ENCODE data around the gene BICC1. TPM values are rescaled to one million over a fixed set of nuclear protein-coding genes. Genes with fewer than 3 reads are reported as not detected.

BICC1 gene
- polyA plus RNA-seq, 1 donor from 2014 or later, result not detected

- H3K36me3 Mint-ChIP-seq, result peaks cover 2% of the 10 kb centered on the region
- no peak overlapping the region for H3K4me3 Mint-ChIP-seq
- H3K9me3 Mint-ChIP-seq, result no peaks in the 10 kb centered on the region
- H3K27me3 Mint-ChIP-seq, result no peaks in the 10 kb centered on the region
- no peak overlapping the region for H3K27ac Mint-ChIP-seq
- no peaks in the 10 kb centered on the region for H3K4me1 Mint-ChIP-seq
These were observed 242.0 kb downstream of the BICC1 start for GRCh38 chr10:58754469-58755339.

- Mint-ChIP-seq H3K27me3 (no peaks in the 10 kb centered on the region), H3K4me1 (no peaks in the 10 kb centered on the region), H3K4me3 (no peak overlapping the region), H3K27ac (no peak overlapping the region), H3K36me3 (peaks cover 2% of the 10 kb centered on the region), H3K9me3 (no peaks in the 10 kb centered on the region)
These were observed 242.6 kb downstream of the BICC1 start for GRCh38 chr10:58755340-58755610.

GRCh38 chr10:58755677-58756076, 243.0 kb downstream of the BICC1 start:
- Mint-ChIP-seq H3K9me3 (no peaks in the 10 kb centered on the region), H3K27ac (peak overlapping the region in 1 of 3 donors; percentile 61), H3K4me1 (no peaks in the 10 kb centered on the region), H3K36me3 (peaks cover 2% of the 10 kb centered on the region), H3K4me3 (no peak overlapping the region), H3K27me3 (no peaks in the 10 kb centered on the region)

- H3K36me3 Mint-ChIP-seq, result peaks cover 2% of the 10 kb centered on the region
- H3K27me3 Mint-ChIP-seq, result no peaks in the 10 kb centered on the region
- no peak overlapping the region for H3K4me3 Mint-ChIP-seq
- H3K27ac Mint-ChIP-seq, result peak overlapping the region in 1 of 3 donors; percentile 61
- no peaks in the 10 kb centered on the region for H3K4me1 Mint-ChIP-seq
- H3K9me3 Mint-ChIP-seq, result no peaks in the 10 kb centered on the region
These were observed 243.6 kb downstream of the BICC1 start for GRCh38 chr10:58756130-58756719.

- Mint-ChIP-seq H3K4me1 (no peaks in the 10 kb centered on the region), H3K4me3 (no peak overlapping the region), H3K9me3 (no peaks in the 10 kb centered on the region), H3K27ac (no peak overlapping the region), H3K36me3 (peaks cover 2% of the 10 kb centered on the region), H3K27me3 (no peaks in the 10 kb centered on the region)
These were observed 244.8 kb downstream of the BICC1 start for GRCh38 chr10:58757352-58758065.

- no peaks in the 10 kb centered on the region for H3K4me1 Mint-ChIP-seq
- H3K4me3 Mint-ChIP-seq, result no peak overlapping the region
- H3K27ac Mint-ChIP-seq, result no peak overlapping the region
- H3K9me3 Mint-ChIP-seq, result no peaks in the 10 kb centered on the region
- peaks cover 2% of the 10 kb centered on the region for H3K36me3 Mint-ChIP-seq
- no peaks in the 10 kb centered on the region for H3K27me3 Mint-ChIP-seq
These were observed 245.6 kb downstream of the BICC1 start for GRCh38 chr10:58758321-58758720.

GRCh38 chr10:58764087-58764747, 251.5 kb downstream of the BICC1 start:
- H3K4me1 Mint-ChIP-seq, result no peaks in the 10 kb centered on the region

GRCh38 chr10:58765910-58766309, 253.2 kb downstream of the BICC1 start:
- H3K9me3 Mint-ChIP-seq, result peaks cover 6 to 11% (median 7%) of the 10 kb centered on the region in 3 donors
- H3K27ac Mint-ChIP-seq, result no peak overlapping the region
- H3K4me3 Mint-ChIP-seq, result no peak overlapping the region
- H3K27me3 Mint-ChIP-seq, result peaks cover 2% of the 10 kb centered on the region
- no peaks in the 10 kb centered on the region for H3K36me3 Mint-ChIP-seq
- no peaks in the 10 kb centered on the region for H3K4me1 Mint-ChIP-seq

More at GRCh38 chr10:58764087-58764747, 251.5 kb downstream of the BICC1 start:
- Mint-ChIP-seq H3K27me3 (peaks cover 2% of the 10 kb centered on the region), H3K4me3 (no peak overlapping the region), H3K36me3 (no peaks in the 10 kb centered on the region), H3K27ac (no peak overlapping the region), H3K9me3 (peaks cover 6 to 11% (median 7%) of the 10 kb centered on the region in 3 donors)

- peaks cover 2% of the 10 kb centered on the region for H3K27me3 Mint-ChIP-seq
- peaks cover 6 to 11% (median 7%) of the 10 kb centered on the region in 3 donors for H3K9me3 Mint-ChIP-seq
- no peaks in the 10 kb centered on the region for H3K36me3 Mint-ChIP-seq
- H3K27ac Mint-ChIP-seq, result no peak overlapping the region
- H3K4me3 Mint-ChIP-seq, result no peak overlapping the region
- no peaks in the 10 kb centered on the region for H3K4me1 Mint-ChIP-seq
These were observed 255.0 kb downstream of the BICC1 start for GRCh38 chr10:58767652-58768051.

- no peaks in the 10 kb centered on the region for H3K36me3 Mint-ChIP-seq
- H3K4me1 Mint-ChIP-seq, result no peaks in the 10 kb centered on the region
- H3K27me3 Mint-ChIP-seq, result peaks cover 2% of the 10 kb centered on the region
- H3K27ac Mint-ChIP-seq, result no peak overlapping the region
- peaks cover 4 to 11% (median 7%) of the 10 kb centered on the region in 3 donors for H3K9me3 Mint-ChIP-seq
- H3K4me3 Mint-ChIP-seq, result no peak overlapping the region
These were observed 259.2 kb downstream of the BICC1 start for GRCh38 chr10:58771863-58772262.

- H3K27me3 Mint-ChIP-seq, result peaks cover 2% of the 10 kb centered on the region
- H3K4me1 Mint-ChIP-seq, result no peaks in the 10 kb centered on the region
- no peak overlapping the region for H3K27ac Mint-ChIP-seq
- H3K36me3 Mint-ChIP-seq, result no peaks in the 10 kb centered on the region
- no peak overlapping the region for H3K4me3 Mint-ChIP-seq
- peaks cover 1 to 4% (median 3%) of the 10 kb centered on the region in 3 donors for H3K9me3 Mint-ChIP-seq
These were observed 260.1 kb downstream of the BICC1 start for GRCh38 chr10:58772758-58773157.

GRCh38 chr10:58773341-58773740, 260.7 kb downstream of the BICC1 start:
- no peaks in the 10 kb centered on the region for H3K36me3 Mint-ChIP-seq

GRCh38 chr10:58773944-58774343, 261.3 kb downstream of the BICC1 start:
- no peaks in the 10 kb centered on the region for H3K4me1 Mint-ChIP-seq
- peaks cover 0 to 1% (median 0%) of the 10 kb centered on the region in 3 donors for H3K9me3 Mint-ChIP-seq
- no peak overlapping the region for H3K27ac Mint-ChIP-seq
- no peaks in the 10 kb centered on the region for H3K27me3 Mint-ChIP-seq
- no peak overlapping the region for H3K4me3 Mint-ChIP-seq
- H3K36me3 Mint-ChIP-seq, result no peaks in the 10 kb centered on the region

More at GRCh38 chr10:58773341-58773740, 260.7 kb downstream of the BICC1 start:
- Mint-ChIP-seq H3K27ac (no peak overlapping the region), H3K27me3 (no peaks in the 10 kb centered on the region), H3K9me3 (peaks cover 0 to 1% (median 0%) of the 10 kb centered on the region in 3 donors), H3K4me1 (no peaks in the 10 kb centered on the region), H3K4me3 (no peak overlapping the region)

- no peaks in the 10 kb centered on the region for H3K27me3 Mint-ChIP-seq
- H3K4me1 Mint-ChIP-seq, result no peaks in the 10 kb centered on the region
- H3K36me3 Mint-ChIP-seq, result no peaks in the 10 kb centered on the region
- H3K9me3 Mint-ChIP-seq, result peaks cover 0 to 1% (median 0%) of the 10 kb centered on the region in 3 donors
- no peak overlapping the region for H3K4me3 Mint-ChIP-seq
- H3K27ac Mint-ChIP-seq, result no peak overlapping the region
These were observed 263.4 kb downstream of the BICC1 start for GRCh38 chr10:58775960-58776567.
